Measurements from ENCODE around the gene ZNF282. TPM values are rescaled to one million over a fixed set of nuclear protein-coding genes. Genes with fewer than 3 reads are reported as not detected.
"Not testable (repeated sequence)": the region's sequence is repeated elsewhere in the genome, so short reads cannot be mapped to it uniquely, and the experiment has no call there.

Gene ZNF282
- total and polyA plus RNA-seq, 9 of the 15 experiments (the other 6 are each of a cell fraction or from before 2014, with no cell fraction given) = 0.76 to 58.6 (median 17.4) TPM

DNA sequence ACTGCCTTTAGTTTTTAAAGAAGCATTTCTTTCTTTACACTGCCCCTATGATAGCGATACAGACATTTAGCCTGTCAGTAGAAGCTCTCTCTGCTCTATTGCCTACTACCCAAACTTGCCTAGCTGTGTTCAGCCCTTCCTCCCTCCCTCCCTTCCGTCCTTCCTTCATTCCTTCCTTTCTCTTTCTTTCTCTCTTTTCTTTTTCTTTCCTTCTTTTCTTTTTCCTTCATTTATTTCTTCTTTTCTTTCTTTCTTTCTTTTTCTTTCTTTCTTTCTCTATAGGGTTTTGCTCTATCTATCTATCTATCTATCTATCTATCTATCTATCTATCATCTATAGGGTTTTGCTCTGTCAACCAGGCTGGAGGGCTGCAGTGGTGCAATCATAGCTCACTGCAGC, 37.0 kb downstream of the ZNF282 start (continued):
- TF ChIP-seq, protein P1, sequence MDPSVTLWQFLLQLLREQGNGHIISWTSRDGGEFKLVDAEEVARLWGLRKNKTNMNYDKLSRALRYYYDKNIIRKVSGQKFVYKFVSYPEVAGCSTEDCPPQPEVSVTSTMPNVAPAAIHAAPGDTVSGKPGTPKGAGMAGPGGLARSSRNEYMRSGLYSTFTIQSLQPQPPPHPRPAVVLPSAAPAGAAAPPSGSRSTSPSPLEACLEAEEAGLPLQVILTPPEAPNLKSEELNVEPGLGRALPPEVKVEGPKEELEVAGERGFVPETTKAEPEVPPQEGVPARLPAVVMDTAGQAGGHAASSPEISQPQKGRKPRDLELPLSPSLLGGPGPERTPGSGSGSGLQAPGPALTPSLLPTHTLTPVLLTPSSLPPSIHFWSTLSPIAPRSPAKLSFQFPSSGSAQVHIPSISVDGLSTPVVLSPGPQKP (CRISPR knock-in tag; IDR thresholded peaks at IDR 0.05) = no peak

DNA sequence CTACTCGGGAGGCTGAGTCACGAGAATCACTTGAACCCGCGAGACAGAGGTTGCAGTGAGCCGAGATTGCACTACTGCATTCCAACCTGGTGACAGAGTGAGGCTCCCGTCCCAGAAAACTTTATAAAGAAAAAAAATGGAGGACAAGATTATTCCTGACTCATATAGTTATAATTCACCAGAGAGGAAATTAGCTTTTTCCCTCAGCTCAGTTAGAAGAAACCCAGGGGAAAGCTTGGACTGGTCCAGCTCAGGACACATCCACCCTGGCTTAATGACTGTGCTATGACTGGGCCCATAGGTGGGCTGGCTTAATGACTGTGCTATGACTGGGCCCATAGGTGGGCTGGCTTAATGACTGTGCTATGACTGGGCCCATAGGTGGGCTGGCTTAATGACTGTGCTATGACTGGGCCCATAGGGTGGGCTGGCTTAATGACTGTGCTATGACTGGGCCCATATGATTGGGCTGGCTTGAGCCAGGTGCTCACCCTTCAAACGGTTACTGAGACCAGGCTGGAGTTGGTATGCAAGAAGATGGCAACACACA, 38.4 kb downstream of the ZNF282 start:
- H3K9me3 ChIP-seq (replicated peaks; ENCODE audit: control insufficient read depth, insufficient read depth, low read depth, low read length); BruUV-seq (replicated peaks); H3K4me3 ChIP-seq; DNase-seq (ENCODE audit: extremely low read depth in 1 of 4, low spot score in 3 of 4); H4K20me1 ChIP-seq (replicated peaks; ENCODE audit: control insufficient read depth, insufficient read depth, low read length); FAIRE-seq; H3K4me1 ChIP-seq (replicated peaks in 1 of 2; ENCODE audit: control insufficient read depth in 2 of 2, insufficient read depth in 2 of 2, low read length in 2 of 2); H3K27ac ChIP-seq (ENCODE audit: extremely low read depth, low read depth, low read length); ATAC-seq; H3K9me1 ChIP-seq (ENCODE audit: control insufficient read depth, insufficient read depth, low read length); H3K9ac ChIP-seq (ENCODE audit: insufficient read depth in 1 of 2, low read depth in 2 of 2, low read length in 2 of 2); CTCF ChIA-PET (ENCODE audit: low intra/inter-chr PET ratio); H3K36me3 ChIP-seq (ENCODE audit: control insufficient read depth, insufficient read depth, low read length); in situ Hi-C loops (cut with MboI); H3K27me3 ChIP-seq (ENCODE audit: control insufficient read depth in 2 of 2, insufficient read depth in 2 of 2, low read length in 2 of 2); H3K79me2 ChIP-seq (ENCODE audit: control insufficient read depth, insufficient read depth, low read length); H3K4me2 ChIP-seq (ENCODE audit: insufficient read depth, low read length); intact Hi-C loops (cut with micrococcal nuclease): not testable (repeated sequence)
- peak overlapping the region; percentile 60; the same call in 1 of the 2 replicates for H2AFZ ChIP-seq (ENCODE audit: low read depth, low read length)
- 33% methylated on average over 7 of the region's 7 CpGs for WGBS (ENCODE audit: insufficient coverage, low coverage, missing lambda C conversion rate)
- TF ChIP-seq KDM1A (IDR thresholded peaks at IDR 0.05) = peak; percentile 51 to 65; a peak in 3 of 4 replicates
- POLR2A ChIA-PET = interaction anchor here (0.6 to 1.4 kb wide), 6 partner anchors 12 to 234 kb away, joined by 3 to 5 read pairs (median 3); partner anchors contain the start of gene ZNF783
